Activated CD4-positive, alpha-beta T cell treated with anti-CD3 and anti-CD28 coated beads, Interleukin-2, Interleukin-4, amounts not matched to agents 100 ng/mL and 50 ng/mL, durations not matched to agents 16 hours and 8 hours (primary cell): Measurements from ENCODE around the gene KRT12.
"Not testable (repeated sequence)": the region's sequence is repeated elsewhere in the genome, so short reads cannot be mapped to it uniquely, and the experiment has no call there.

Source experiments
- DNase-seq: peaks from one replicate; pipeline ENCODE4 v3.0.0-alpha.2; 2020; ENCODE audit warnings: low spot score

KRT12 gene

DNA sequence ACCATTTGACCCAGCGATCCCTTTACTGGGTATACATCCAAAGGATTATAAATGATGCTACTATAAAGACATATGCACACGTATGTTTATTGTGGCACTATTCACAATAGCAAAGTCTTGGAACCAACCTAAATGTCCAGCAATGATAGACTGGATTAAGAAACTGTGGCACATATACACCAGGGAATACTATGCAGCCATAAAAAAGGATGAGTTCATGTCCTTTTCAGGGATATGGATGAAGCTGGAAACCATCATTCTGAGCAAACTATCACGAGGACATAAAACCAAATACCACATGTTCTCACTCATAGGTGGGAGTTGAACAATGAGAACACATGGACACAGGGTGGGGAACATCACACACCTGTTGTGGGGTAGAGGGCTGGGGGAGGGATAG lies 52.4 kb downstream of the KRT12 start:
- DNase-seq, result not testable (repeated sequence)

GRCh38 chr17:40813804-40814203 lies 53.2 kb downstream of the KRT12 start:
- no peak for DNase-seq

GRCh38 chr17:40812639-40813038 lies 54.4 kb downstream of the KRT12 start:
- no peak for DNase-seq
